LoVo (cell line): ENCODE measurements around the gene TCHP.
"Not testable (repeated sequence)": the region's sequence is repeated elsewhere in the genome, so short reads cannot be mapped to it uniquely, and the experiment has no call there.

Experiments used
- DNase-seq: peaks from one replicate; pipeline ENCODE4 v3.0.0-alpha.2; 2016; ENCODE audit warnings: low spot score

The TCHP gene

DNA sequence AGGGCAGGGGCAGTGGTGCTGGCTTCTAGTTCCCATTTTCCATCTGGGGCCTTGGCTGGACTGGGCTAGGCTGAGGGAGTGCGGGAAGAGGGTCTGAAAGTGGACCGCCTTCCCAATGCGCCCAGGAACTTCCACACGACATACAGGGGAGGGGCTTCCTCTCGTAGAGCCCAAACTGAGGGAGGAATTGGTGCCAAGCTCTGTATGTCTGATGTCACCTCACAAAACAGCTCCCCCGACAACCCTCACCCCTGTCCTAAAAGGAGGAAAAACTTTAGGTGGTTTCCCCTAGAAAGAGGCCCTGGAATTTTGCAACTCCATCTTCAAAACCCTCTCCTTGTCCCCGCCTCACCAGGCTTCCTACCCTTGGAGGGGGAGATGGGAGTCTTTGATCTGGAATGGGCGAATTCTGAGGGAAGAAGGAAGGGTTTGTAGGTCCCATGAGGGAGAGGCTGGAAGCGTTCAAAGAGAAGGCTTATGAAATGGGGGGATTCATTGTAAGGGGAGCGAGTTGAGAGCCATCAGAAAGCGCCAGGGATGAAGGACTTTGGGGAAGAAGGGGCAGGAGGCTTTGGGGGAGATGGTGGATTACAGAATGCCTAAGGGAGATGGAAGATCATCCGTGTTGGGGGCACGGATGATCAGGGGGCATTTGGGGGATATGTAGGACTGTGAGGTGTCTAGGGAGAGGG is 20.6 kb upstream of the TCHP start:
- no peak for DNase-seq

DNA sequence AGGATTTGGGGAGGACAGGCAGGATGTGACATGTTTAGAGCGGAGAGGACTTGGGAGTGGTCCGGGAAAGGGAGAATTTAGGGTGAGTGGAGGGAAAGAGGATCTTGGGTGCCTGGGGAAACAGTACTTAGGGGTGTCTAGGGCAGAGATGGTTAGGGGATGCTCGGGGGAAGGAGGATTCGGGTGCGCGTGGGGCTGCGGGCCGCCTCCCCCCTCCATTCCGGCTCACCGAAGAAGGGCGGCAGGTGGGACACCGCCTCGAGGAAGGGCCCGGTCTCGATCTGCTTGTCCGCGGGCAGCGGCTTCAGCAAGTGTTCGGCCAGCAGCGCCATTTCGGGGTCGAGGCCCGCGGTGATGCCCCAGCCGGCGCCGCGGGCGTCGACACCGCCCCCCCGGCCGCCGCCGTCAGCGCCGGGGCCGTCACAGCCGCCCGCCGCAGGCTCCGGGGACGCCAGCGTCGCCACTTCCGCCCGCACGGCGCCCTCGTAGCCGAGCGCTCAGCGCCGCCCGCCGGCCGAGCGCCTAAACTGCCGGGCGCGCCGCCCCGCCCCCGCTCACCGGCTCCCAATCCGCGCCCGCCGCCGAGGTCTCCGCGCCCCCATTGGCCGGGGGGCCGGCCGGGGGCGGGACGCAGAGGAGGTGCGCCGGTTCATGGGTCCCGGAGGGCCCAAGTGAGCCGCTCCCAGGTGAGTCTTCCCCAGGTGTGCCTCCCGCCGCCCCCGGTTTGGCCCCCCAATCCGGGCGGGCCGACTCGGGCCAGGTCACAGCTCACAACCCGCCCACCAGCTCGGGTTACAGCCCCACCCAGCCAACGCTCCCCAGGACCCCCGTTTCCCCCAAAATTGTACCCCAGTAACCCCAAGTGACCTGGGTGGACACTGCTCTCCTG is 19.8 kb upstream of the TCHP start, which contains the start of gene GLTP:
TSS of gene GLTP (minus strand) at position 499 of the 889 bp plus-strand sequence. CDS start at position 332, 167 bp downstream.
- DNase-seq: peak; percentile 98

DNA sequence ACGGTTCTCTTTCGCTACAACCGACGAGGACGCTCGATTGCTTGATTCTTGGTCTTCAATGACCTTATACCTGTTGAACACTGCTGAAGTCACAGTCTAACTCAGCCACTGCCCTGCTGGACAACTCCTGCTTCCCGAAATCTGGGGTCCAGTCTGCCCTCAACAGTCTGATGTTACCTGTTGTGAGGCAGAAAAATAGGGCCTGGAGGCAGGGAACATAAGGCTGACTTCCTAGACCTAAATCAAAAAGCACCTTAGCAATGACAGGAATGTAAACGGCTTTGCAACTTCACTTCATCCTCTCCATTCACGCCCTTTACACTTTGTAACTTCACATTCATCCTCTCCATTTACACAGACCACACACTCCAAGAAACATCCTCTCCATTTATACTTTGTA is 19.1 kb upstream of the TCHP start:
- DNase-seq: no peak

DNA sequence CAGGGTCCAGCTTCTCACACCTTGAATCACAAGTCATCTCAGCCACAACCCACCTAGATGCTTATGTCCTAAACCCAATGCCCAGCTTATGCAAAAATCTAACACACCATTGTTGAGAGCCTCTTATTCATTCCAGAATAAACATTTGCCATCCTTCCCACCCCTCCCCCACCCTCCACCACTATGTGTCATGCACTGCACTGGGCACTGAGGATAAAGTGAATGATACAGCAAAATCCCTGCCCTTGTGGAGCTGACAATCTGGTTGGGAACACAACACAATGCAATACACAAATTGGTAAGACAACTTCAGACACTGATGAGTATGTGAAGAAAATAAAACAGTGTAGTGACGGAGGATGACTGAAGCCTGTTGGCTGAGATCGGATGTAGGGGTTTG is 18.3 kb upstream of the TCHP start:
- DNase-seq: no peak

DNA sequence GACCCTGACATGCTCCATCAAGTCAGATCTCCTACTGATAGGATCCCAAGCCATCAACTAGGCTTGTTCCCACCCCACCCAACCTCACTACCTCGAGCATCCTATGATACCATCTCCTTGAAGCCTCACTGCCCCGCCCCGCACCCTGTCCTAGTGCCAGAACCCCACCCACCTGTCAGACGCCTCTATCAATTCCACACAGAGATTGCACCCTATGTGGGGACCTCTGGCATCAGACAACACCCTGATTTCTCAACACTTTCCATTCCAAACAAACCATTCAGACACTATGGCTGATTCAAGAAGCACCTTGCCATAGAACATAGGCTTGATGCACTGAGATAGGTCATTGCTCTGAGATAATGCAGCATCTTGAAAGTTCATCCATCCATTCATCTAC is 16.6 kb upstream of the TCHP start:
- DNase-seq: peak; percentile 29

DNA sequence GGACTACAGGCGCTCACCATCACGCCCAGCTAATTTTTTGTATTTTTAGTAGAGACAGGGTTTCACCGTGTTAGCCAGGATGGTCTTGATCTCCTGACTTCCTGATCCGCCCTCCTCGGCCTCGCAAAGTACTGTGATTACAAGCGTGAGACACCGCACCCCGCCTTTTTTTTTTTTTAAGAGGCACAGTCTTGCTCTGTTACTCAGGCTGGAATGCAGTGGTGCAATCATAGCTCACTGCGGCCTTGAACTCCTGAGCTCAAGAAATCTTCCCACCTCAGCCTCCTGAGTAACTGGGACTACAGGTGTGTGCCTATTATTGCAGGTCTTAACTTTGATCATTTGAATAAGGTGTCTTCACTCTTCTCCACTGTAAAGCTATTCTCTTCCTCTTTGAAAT is 14.5 kb upstream of the TCHP start:
- peak; percentile 52 for DNase-seq

DNA sequence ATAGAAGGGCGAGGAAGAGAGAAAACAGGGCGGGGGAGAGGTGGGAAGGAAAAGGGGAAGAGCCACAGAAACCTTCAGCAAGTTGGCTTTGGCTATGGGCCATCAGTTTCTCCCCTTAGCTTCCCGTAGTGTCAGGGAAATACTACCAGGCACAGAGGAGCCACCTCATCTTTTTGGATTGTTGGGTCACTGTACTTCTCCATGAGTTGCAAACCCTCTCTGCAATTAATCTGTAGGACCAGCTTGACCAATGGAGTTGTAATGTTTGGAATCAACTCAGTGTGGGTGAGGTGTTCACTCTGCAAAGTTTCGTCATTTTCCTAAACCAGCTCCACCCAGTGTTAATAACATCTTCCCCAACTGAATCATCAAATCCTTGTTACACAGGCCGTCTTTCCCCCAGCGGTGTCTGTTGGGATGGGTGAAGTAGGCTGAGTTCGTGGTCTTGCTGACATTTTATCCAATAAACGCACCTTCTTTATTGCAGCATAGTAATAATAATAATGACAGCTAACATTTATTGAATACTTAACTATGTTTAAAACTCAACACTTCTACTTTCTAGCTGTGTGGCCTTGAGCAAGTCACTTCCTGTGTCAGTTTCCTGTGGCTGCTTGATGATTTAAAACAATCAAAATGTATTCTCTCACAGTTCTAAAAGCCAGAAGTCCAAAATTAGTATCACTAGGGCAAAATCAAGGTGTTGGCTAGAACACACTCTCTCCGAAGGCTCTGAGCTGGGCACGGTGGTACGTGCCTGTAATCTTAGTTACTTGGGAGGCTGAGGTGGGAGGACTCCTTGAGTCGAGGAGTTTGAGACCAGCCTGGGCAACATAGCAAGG is 11.7 kb upstream of the TCHP start:
- peak; percentile 46 for DNase-seq

DNA sequence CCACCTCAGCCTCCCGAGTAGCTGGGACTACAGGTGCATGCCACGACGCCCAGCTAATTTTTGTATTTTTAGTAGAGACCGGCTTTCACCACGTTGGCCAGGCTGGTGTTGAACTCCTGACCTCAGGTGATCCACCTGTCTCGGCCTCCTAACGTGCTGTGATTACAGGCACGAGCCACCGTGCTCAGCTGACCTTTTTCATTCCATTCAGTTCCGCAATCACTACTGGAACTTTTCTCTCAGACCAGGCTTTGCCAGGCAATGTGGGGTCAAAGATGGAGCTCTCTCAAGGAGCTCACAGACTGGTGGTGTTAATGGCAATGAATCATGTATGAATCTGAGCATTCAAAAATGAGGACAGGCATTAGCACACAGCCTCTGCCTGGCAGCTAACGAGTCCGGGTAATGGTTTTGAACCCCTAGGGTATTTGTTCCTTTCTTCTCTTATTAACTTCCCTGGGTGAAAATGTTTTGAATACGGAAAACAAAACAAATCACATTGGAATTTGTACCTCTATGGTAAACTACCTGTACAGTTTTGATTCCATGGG is 9.4 kb upstream of the TCHP start:
- DNase-seq: no peak

DNA sequence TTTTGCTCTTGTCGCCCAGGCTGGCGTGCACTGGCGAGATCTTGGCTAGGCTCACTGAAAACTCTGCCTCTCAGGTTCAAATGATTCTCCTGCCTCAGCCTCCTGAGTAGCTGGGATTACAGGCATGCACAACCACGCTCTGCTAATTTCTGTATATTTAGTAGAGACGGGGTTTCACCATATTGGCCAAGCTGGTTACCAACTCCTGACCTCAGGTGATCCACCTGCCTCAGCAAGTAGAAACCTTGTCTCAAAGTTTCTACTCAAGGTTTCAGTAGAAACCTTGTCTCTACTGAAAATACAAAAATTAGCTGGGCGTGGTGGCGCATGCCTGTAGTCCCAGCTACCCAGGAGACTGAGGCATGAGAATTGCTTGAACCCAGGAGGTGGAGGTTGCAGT is 8.3 kb upstream of the TCHP start:
- DNase-seq: not testable (repeated sequence)

DNA sequence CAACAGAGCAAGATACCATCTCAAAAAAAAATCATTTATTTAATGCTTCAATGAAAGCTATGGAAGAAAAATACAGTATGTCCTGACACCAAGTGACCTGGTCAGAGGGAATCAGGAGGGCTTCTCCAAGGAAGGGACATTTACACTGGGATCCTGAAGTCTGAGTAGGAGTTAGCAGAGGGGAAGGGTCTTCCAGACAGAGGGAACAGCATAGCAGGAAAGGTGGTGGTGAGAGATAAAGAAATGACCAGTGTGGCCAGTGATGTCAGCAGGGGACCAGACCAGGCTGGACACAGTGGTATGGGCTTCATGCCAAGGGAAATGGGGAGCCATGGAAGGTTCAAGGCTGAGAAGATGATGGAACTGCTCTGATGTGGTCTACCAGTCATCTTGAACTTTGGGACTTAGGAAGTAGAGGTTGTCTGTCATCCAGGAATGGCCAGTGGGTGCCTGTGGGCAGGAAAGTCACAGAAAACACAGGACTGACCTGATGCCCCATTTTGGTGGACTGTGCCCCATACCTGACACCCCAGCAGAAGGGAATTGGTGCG is 7.8 kb upstream of the TCHP start:
- no peak for DNase-seq

DNA sequence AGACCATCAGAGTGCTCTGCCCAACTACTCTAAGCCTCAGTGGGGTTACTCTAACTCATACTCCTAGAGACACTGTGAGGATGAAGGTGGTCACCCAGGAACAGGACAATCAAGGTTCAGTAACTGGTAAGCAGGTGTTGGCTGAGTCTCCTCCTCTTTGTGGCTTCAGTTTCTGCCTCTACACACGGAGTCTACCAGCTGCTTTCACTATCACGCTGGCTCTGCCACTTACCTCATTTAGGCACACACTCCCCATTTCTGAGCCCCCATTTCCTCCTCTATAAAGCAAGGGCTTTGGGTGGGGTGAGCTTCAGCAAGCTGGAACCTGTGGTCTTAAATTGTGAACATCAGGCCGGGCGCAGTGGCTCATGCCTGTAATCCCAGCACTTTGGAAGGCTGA is 7.3 kb upstream of the TCHP start:
- DNase-seq: no peak

DNA sequence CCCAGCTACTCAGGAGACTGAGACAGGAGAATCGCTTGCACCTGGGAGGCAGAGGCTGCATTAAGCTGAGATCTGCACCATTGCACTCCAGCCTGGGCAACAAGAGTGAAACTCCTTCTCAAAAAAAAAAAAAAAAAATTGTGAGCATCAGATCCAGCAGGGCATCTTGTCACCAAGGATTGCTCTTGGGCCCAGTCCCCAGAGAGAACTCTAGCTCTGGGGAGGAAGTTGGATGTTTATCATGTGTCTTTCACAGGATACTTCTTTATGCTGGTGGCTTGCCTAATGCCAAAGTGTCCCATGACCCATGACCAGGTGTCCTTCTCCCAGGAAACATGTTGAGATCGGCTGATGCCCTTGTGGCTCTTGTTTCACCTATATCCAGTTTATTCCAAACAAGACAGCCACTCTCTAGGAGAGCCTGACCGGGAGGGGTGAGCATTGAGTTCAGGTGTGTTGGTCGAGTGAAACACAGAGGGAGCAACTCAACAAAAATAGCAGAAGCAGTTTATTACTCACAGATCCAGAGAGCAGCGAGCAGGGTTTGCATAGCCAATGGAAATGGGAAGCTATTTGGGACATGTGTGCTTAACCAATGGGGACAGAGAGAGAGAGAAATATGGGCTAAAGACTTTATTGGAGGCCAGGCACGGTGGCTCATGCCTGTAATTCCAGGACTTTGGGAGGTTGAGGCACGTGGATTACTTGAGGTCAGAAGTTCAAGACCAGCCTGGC is 6.6 kb upstream of the TCHP start:
- DNase-seq: no peak

DNA sequence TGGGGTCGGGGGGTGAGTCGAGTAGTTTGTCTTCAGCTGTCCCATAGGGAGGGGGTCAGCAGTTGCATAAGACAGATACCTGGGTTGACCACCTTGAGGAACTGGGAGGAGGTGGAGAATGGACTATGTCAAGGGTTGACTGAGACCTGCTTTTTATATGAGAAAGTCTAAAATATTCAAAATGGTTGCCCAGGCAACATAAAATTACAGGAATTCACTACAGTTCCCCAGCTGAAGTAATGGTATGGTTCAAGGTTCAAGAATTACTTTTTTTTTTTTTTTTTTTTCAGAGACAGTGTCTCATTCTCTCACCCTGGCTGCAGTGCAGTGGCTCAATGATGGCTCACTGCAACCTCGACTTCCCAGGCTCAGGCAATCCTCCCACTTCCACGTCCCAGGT is 5.1 kb upstream of the TCHP start:
- DNase-seq: no peak

DNA sequence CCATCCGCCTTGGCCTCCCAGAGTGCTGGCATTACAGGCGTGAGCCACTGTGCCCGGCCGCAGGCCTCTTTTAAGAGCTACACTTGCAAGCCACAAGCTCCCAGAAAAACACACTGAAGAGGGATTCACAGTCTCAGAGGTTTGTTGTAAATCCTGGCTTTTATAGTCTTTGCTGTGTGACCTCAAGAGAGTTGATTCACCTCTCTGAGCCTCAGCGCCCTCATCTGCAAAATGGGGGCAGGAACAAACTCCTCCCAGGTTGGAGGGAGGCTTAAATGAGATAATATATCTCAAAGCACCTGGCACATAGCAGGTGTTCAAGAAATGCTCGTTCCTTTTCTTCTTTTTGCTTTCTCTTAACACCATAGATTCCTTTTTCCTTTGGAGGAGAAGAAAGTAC is 3.9 kb upstream of the TCHP start:
- no peak for DNase-seq

DNA sequence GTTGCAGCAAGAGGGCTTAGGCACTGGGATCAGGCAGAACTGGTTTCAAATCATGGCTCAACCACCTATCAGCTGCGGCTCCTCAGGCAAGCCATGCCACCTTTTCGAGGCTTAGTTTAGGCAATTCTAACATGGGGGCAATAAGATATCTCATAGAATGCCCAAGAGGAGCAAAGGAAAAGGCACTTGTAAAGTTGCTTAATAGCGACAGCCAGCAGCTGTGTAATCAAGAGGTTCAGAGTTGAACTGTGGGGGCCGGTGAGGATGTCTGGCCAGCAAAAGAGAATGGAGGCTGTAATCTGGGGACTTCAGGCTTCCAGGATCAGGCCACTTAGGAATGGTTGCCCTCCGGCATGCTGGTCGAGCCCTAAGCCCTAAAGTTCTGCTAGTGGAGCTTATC is 3.0 kb upstream of the TCHP start:
- DNase-seq: no peak

DNA sequence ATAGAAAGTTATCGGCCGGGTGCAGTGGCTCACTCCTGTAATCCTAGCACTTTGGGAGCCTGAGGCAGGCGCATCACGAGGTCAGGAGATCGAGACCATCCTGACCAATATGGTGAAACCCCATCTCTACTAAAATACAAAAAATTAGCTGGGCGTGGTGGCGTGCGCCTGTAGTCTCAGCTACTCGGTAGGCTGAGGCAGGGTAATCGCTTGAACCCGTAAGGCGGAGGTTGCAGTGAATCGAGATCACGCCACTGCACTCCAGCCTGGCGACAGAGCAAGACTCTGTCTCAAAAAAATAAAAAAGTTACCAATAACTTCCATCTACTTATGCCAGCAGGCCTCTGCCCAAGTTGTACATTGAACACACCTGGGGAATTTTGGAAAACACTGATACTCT is 729 bp upstream of the TCHP start:
- not testable (repeated sequence) for DNase-seq

DNA sequence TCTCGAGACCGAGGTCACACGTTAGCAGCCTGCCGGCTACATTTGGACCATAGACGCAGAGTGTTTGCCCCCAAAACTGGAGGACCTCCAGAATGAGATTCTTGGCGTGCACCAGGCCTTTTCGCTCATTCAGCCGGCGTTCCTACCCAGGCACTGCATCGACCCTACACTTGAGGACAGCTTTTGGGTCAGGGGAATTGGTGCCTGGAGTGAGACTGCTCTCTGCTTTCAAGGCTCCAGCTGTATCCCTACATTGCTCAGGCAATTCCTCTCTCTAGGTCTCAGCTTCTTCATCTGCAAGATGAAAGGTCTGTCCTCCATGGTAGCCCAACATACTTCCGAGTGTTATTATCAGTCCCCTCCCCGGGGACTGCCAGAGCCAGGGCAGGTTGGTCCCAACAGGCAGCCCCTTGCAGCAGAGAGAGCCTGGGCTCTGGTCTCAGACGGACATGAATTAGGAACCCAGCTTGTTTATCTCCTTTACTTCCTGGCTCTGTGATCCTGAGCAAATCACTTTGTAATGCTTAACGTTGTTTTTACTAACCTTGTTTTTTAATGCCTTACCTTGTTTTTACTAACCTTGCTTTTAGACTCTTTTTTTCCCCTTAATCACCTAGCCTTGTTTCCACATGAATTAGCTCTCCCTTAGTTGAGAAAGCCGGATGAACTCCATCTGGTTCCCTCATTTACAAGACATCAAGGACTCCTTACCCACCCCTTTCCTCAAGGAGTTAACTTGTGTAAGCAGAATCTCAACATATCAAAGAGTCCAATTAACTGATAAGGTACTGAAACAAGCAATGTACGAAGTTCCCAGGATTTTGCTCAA is 892 bp downstream of the TCHP start:
- no peak for DNase-seq

DNA sequence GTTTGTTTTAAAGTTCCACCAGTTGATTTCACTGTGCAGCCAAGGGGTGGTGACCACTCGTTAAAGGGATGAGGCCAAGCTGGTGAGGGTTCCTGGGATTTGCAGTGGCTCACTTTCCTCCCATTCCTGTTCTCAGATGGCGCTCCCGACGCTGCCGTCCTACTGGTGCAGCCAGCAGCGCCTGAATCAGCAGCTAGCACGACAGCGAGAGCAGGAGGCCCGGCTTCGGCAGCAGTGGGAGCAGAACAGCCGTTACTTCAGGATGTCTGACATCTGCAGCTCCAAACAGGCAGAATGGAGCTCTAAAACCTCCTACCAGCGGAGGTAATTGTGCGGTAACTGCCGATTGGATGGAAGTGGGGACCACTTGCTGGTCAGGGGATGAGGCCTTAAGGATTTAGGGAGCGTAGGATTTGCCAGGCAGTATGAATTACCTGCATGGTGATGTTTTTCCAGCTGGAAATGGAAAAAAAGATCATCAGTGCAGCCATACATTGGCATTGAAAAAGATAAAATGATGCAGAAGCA is 2.9 kb downstream of the TCHP start:
- DNase-seq: no peak

DNA sequence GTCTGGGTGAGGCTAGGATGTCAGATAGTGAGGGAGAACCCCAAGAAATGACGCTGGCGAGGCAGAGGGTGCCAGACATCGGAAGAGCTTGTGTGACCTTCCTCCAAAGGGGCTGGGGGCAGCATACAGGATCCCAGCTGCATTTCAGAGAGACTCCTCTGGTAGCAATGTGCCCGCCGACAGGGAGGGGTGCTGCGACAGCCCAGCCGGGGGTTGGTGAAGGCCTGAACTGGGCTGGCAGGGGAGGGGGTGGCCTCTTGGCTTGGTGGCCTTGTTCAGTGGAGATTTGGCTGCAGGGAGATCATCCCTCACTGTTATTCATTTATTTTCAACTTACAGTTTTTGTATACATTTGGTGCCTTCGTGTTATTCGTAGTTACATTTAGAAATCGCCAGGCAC is 5.2 kb downstream of the TCHP start:
- no peak for DNase-seq
